ENCODE data around the gene TSPAN1. TPM values are rescaled to one million over a fixed set of nuclear protein-coding genes. Genes with fewer than 3 reads are reported as not detected.

TSPAN1 gene
- polyA plus RNA-seq, 3 donors, result not detected

DNA sequence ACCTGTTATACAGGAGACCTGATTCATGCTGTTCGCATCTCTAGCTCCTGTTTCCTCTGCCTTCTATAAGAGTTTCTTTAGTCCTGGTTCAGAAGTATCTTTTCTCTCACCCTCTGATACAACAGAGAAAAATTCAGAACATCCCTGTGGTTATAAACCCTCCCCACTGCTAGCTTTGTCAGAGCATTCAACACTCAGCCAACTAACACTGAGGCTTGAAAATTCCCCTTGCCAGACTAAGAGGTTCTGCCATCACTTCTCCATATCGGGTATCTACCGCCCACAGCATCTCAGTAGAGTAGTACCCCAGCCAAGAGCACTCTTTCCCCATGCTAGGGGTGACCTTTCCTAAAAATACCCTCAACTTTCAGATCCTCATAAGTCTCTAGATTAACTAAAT lies 22.9 kb upstream of the TSPAN1 start:
- Mint-ChIP-seq H3K4me3 (no peak overlapping the region), H3K4me1 (no peaks in the 10 kb centered on the region), H3K27me3 (ENCODE audit: low read depth in 3 of 3) (peaks cover 2 to 5% (median 4%) of the 10 kb centered on the region in 3 donors), H3K36me3 (no peaks in the 10 kb centered on the region), H3K9me3 (peaks cover 0 to 2% (median 0%) of the 10 kb centered on the region in 7 donors), H3K27ac (no peak overlapping the region)
- Histone ChIP-seq H3K4me3 (replicated peaks in 1 of 3; ENCODE audit: low read depth in 2 of 3, low read length in 3 of 3) (no peak overlapping the region), H2AFZ (ENCODE audit: insufficient read depth, low read depth, low read length, poor library complexity, severe bottlenecking) (no peak overlapping the region), H4K20me1 (ENCODE audit: insufficient read depth, low read length) (no peaks in the 10 kb centered on the region), H3K27me3 (ENCODE audit: control insufficient read depth in 2 of 2, insufficient read depth in 2 of 2, low read length in 2 of 2) (no peaks in the 10 kb centered on the region), H3K4me2 (replicated peaks; ENCODE audit: extremely low read depth, low read length, poor library complexity, severe bottlenecking) (no peak overlapping the region), H3K36me3 (replicated peaks in 1 of 2; ENCODE audit: control insufficient read depth in 1 of 2, insufficient read depth in 2 of 2, low read length in 2 of 2) (no peaks in the 10 kb centered on the region), H3K27ac (ENCODE audit: low read depth in 1 of 2, low read length in 2 of 2) (no peak overlapping the region), H3K9me3 (replicated peaks in 1 of 2; ENCODE audit: control insufficient read depth in 1 of 2, insufficient read depth in 1 of 2, low read length in 2 of 2) (no peaks in the 10 kb centered on the region), H3K4me1 (ENCODE audit: control insufficient read depth in 1 of 2, insufficient read depth in 2 of 2, low read length in 2 of 2) (no peaks in the 10 kb centered on the region), H3K79me2 (ENCODE audit: insufficient read depth, low read length) (no peaks in the 10 kb centered on the region), H3K9ac (ENCODE audit: insufficient read depth, low read length, poor library complexity, severe bottlenecking) (no peak overlapping the region)
- intact Hi-C loops (cut with micrococcal nuclease), result no loop called here
- DNase-seq, result no peak
- TF ChIP-seq, protein P1, sequence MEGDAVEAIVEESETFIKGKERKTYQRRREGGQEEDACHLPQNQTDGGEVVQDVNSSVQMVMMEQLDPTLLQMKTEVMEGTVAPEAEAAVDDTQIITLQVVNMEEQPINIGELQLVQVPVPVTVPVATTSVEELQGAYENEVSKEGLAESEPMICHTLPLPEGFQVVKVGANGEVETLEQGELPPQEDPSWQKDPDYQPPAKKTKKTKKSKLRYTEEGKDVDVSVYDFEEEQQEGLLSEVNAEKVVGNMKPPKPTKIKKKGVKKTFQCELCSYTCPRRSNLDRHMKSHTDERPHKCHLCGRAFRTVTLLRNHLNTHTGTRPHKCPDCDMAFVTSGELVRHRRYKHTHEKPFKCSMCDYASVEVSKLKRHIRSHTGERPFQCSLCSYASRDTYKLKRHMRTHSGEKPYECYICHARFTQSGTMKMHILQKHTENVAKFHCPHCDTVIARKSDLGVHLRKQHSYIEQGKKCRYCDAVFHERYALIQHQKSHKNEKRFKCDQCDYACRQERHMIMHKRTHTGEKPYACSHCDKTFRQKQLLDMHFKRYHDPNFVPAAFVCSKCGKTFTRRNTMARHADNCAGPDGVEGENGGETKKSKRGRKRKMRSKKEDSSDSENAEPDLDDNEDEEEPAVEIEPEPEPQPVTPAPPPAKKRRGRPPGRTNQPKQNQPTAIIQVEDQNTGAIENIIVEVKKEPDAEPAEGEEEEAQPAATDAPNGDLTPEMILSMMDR (IDR thresholded peaks at IDR 0.05), result no peak
- 97% methylated on average over 3 of the region's 3 CpGs for WGBS (ENCODE audit: insufficient coverage)

DNA sequence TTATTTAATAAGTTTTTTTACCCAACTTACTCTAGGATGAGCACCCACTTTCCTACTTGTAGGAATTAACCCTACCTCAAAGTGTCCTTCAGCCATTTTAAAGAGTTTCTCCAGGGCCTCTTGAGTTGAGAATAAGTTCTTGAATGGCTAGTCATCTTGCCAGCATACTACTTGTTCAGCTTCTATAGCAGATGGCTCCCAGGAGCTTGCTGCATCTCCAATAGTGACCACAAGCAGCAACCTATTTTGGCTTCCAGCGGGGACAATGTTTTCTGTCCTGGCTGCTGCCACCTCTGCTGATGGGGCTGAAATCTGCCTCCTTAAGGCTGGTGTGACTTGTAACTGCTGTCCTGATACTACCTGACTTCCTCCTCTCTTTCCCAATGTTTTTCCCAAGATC lies 21.7 kb upstream of the TSPAN1 start:
- no peak overlapping the region for H3K27ac Mint-ChIP-seq

More for the DNA sequence above, 21.7 kb upstream of the TSPAN1 start:
- H3K4me3 ChIP-seq (replicated peaks in 1 of 3; ENCODE audit: low read depth in 2 of 3, low read length in 3 of 3), result no peak overlapping the region
- intact Hi-C loops (cut with micrococcal nuclease), result no loop called here
- H3K9me3 Mint-ChIP-seq, result peaks cover 0 to 2% (median 0%) of the 10 kb centered on the region in 7 donors
- no peak overlapping the region for H3K27ac ChIP-seq (ENCODE audit: low read depth in 1 of 2, low read length in 2 of 2)
- no peaks in the 10 kb centered on the region for H3K9me3 ChIP-seq (replicated peaks in 1 of 2; ENCODE audit: control insufficient read depth in 1 of 2, insufficient read depth in 1 of 2, low read length in 2 of 2)
- no peaks in the 10 kb centered on the region for H3K36me3 ChIP-seq (replicated peaks in 1 of 2; ENCODE audit: control insufficient read depth in 1 of 2, insufficient read depth in 2 of 2, low read length in 2 of 2)
- no peaks in the 10 kb centered on the region for H3K27me3 ChIP-seq (ENCODE audit: control insufficient read depth in 2 of 2, insufficient read depth in 2 of 2, low read length in 2 of 2)
- no peaks in the 10 kb centered on the region for H4K20me1 ChIP-seq (ENCODE audit: insufficient read depth, low read length)
- no peaks in the 10 kb centered on the region for H3K4me1 Mint-ChIP-seq
- H3K9ac ChIP-seq (ENCODE audit: insufficient read depth, low read length, poor library complexity, severe bottlenecking), result no peak overlapping the region
- H3K79me2 ChIP-seq (ENCODE audit: insufficient read depth, low read length), result no peaks in the 10 kb centered on the region
- H3K4me2 ChIP-seq (replicated peaks; ENCODE audit: extremely low read depth, low read length, poor library complexity, severe bottlenecking), result no peak overlapping the region
- no peak overlapping the region for H2AFZ ChIP-seq (ENCODE audit: insufficient read depth, low read depth, low read length, poor library complexity, severe bottlenecking)
- H3K27me3 Mint-ChIP-seq (ENCODE audit: low read depth in 3 of 3), result peaks cover 0 to 4% (median 2%) of the 10 kb centered on the region in 3 donors
- no CpG with 5 or more reads among the region's 1 CpG for WGBS (ENCODE audit: insufficient coverage)
- no peak overlapping the region for H3K4me3 Mint-ChIP-seq
- TF ChIP-seq, protein P1 (IDR thresholded peaks at IDR 0.05), result no peak
- H3K4me1 ChIP-seq (ENCODE audit: control insufficient read depth in 1 of 2, insufficient read depth in 2 of 2, low read length in 2 of 2), result no peaks in the 10 kb centered on the region
- H3K36me3 Mint-ChIP-seq, result no peaks in the 10 kb centered on the region
- no peak for DNase-seq

All from CD14-positive monocyte (primary cell).